GM21360 (cell line): Measurements from ENCODE around the gene LYRM1.
"Not testable (repeated sequence)": the region's sequence is repeated elsewhere in the genome, so short reads cannot be mapped to it uniquely, and the experiment has no call there.

Experiments
- ATAC-seq: cut with Tn5 transposase; IDR thresholded peaks from one replicate; pipeline ENCODE4 v1.9.1; 2021; ENCODE audit warnings: mild to moderate bottlenecking, moderate library complexity; ENCODE audit not compliant: unreplicated experiment

LYRM1 gene

GRCh38 chr16:20900299-20901067, at the start of gene LYRM1, which contains the start of gene DCUN1D3:
Gene LYRM1, plus strand, starts transcription at chr16:20900771. Its CDS starts 14,785 bp downstream, at chr16:20915556.
Gene DCUN1D3, minus strand, starts transcription at chr16:20900358. Its CDS starts 37,820 bp downstream, at chr16:20862538.
- ATAC-seq, result peak; percentile 57

- no peak for ATAC-seq
These were observed 49.6 kb upstream of the LYRM1 start for GRCh38 chr16:20850981-20851380.

- no peak for ATAC-seq
These were observed 49.0 kb upstream of the LYRM1 start for GRCh38 chr16:20851601-20852000.

- ATAC-seq, result no peak
These were observed 47.4 kb upstream of the LYRM1 start for GRCh38 chr16:20853143-20853542.

GRCh38 chr16:20853981-20854620, 46.5 kb upstream of the LYRM1 start:
- no peak for ATAC-seq

- ATAC-seq, result no peak
These were observed 45.6 kb upstream of the LYRM1 start for GRCh38 chr16:20854963-20855362.

GRCh38 chr16:20857281-20857680, 43.3 kb upstream of the LYRM1 start:
- no peak for ATAC-seq

- no peak for ATAC-seq
These were observed 41.3 kb upstream of the LYRM1 start for GRCh38 chr16:20859229-20859628.

- ATAC-seq, result no peak
These were observed 40.9 kb upstream of the LYRM1 start for GRCh38 chr16:20859699-20860098.

GRCh38 chr16:20860361-20860760, 40.2 kb upstream of the LYRM1 start:
- no peak for ATAC-seq

- ATAC-seq, result not testable (repeated sequence)
These were observed 39.6 kb upstream of the LYRM1 start for GRCh38 chr16:20860995-20861394.

GRCh38 chr16:20862162-20862960, 38.2 kb upstream of the LYRM1 start:
- no peak for ATAC-seq

GRCh38 chr16:20864376-20864775, 36.2 kb upstream of the LYRM1 start:
- ATAC-seq, result not testable (repeated sequence)

- ATAC-seq, result no peak
These were observed 35.0 kb upstream of the LYRM1 start for GRCh38 chr16:20865420-20866131.

GRCh38 chr16:20866145-20866772, 34.3 kb upstream of the LYRM1 start:
- no peak for ATAC-seq

- ATAC-seq, result no peak
These were observed 33.8 kb upstream of the LYRM1 start for GRCh38 chr16:20866801-20867200.

- no peak for ATAC-seq
These were observed 33.0 kb upstream of the LYRM1 start for GRCh38 chr16:20867585-20867984.

- ATAC-seq, result no peak
These were observed 31.7 kb upstream of the LYRM1 start for GRCh38 chr16:20868890-20869289.

GRCh38 chr16:20870122-20870820, 30.3 kb upstream of the LYRM1 start:
- ATAC-seq, result no peak

GRCh38 chr16:20871258-20871657, 29.3 kb upstream of the LYRM1 start:
- ATAC-seq, result no peak
